Ishikawa (cell line): Measurements from ENCODE around the gene CPNE9.
A peak's percentile ranks its signal among the peaks of the same experiment; 100 is the strongest.

Experiments
- CEBPB ChIP-seq: IDR thresholded peaks from 2 replicates; pipeline ENCODE4 v1.6.1; 2012
- CREB1 ChIP-seq: IDR thresholded peaks from 2 replicates; pipeline ENCODE4 v1.6.1; 2012; ENCODE audit warnings: low read depth
- EGR1 ChIP-seq: IDR thresholded peaks from 2 replicates; pipeline ENCODE4 v1.6.1; 2012
- EP300 ChIP-seq: IDR thresholded peaks from 2 replicates; pipeline ENCODE4 v1.6.1; 2012; ENCODE audit warnings: borderline replicate concordance
- FOXM1 ChIP-seq: IDR thresholded peaks from 2 replicates; pipeline ENCODE4 v1.6.1; 2012; ENCODE audit warnings: low read depth, borderline replicate concordance
- MAX ChIP-seq: IDR thresholded peaks from 2 replicates; pipeline ENCODE4 v1.6.1; 2012
- NFIC ChIP-seq: IDR thresholded peaks from 2 replicates; pipeline ENCODE4 v1.6.1; 2012
- RAD21 ChIP-seq: IDR thresholded peaks from 2 replicates; pipeline ENCODE4 v1.6.1; 2012; ENCODE audit warnings: low read depth
- REST ChIP-seq: IDR thresholded peaks from 2 replicates; pipeline ENCODE4 v1.6.1; 2012; ENCODE audit warnings: low read depth, mild to moderate bottlenecking
- TAF1 ChIP-seq: IDR thresholded peaks from 2 replicates; pipeline ENCODE4 v1.6.1; 2012; ENCODE audit warnings: low read depth, mild to moderate bottlenecking
- TCF12 ChIP-seq: IDR thresholded peaks from 2 replicates; pipeline ENCODE4 v1.6.1; 2012; ENCODE audit warnings: low read depth
- TEAD4 ChIP-seq: IDR thresholded peaks from 2 replicates; pipeline ENCODE4 v1.6.1; 2012
- USF1 ChIP-seq: IDR thresholded peaks from 2 replicates; pipeline ENCODE4 v1.6.1; 2012
- YY1 ChIP-seq: IDR thresholded peaks from 2 replicates; pipeline ENCODE4 v1.6.1; 2012; ENCODE audit warnings: low read depth
- ZBTB7A ChIP-seq: IDR thresholded peaks from 2 replicates; pipeline ENCODE4 v1.6.1; 2012; ENCODE audit warnings: low read depth

The CPNE9 gene

GRCh38 chr3:9757427-9757826, 53.8 kb downstream of the CPNE9 start:
- TF ChIP-seq TAF1 (no peak), MAX (no peak), YY1 (no peak), REST (no peak), FOXM1 (no peak), CEBPB (no peak), TCF12 (no peak), EGR1 (no peak), USF1 (no peak), NFIC (no peak), TEAD4 (no peak), RAD21 (no peak), CREB1 (no peak)

- TF ChIP-seq NFIC (no peak), EP300 (no peak), ZBTB7A (no peak)
These were observed 57.3 kb downstream of the CPNE9 start for GRCh38 chr3:9760779-9761505.

GRCh38 chr3:9761919-9762318, 58.3 kb downstream of the CPNE9 start:
- TF ChIP-seq EP300 (no peak), ZBTB7A (no peak), TEAD4 (no peak), NFIC (no peak), CREB1 (no peak), CEBPB (no peak), YY1 (no peak), MAX (no peak), FOXM1 (no peak), REST (no peak), TCF12 (no peak), RAD21 (no peak), EGR1 (no peak), USF1 (no peak), TAF1 (no peak)

GRCh38 chr3:9762871-9763270, 59.2 kb downstream of the CPNE9 start:
- no peak for TF ChIP-seq ZBTB7A
- no peak for TF ChIP-seq TAF1
- TF ChIP-seq NFIC, result no peak
- TF ChIP-seq EP300, result no peak
- no peak for TF ChIP-seq EGR1
- no peak for TF ChIP-seq YY1
- TF ChIP-seq TCF12, result no peak
- TF ChIP-seq RAD21, result no peak
- no peak for TF ChIP-seq USF1
- no peak for TF ChIP-seq FOXM1
- no peak for TF ChIP-seq MAX
- TF ChIP-seq CREB1, result no peak
- no peak for TF ChIP-seq CEBPB

GRCh38 chr3:9765865-9766264, 62.2 kb downstream of the CPNE9 start:
- no peak for TF ChIP-seq TAF1
- peak; percentile 88 for TF ChIP-seq USF1

GRCh38 chr3:9767418-9767817, 63.8 kb downstream of the CPNE9 start:
- TF ChIP-seq EP300 (no peak), USF1 (no peak), CEBPB (no peak), REST (no peak), TEAD4 (no peak), NFIC (no peak), TCF12 (no peak), EGR1 (no peak), ZBTB7A (no peak), FOXM1 (no peak), YY1 (no peak), MAX (no peak), CREB1 (no peak), TAF1 (no peak), RAD21 (no peak)
